Measurements from ENCODE around the gene PLBD1.

PLBD1 gene

DNA sequence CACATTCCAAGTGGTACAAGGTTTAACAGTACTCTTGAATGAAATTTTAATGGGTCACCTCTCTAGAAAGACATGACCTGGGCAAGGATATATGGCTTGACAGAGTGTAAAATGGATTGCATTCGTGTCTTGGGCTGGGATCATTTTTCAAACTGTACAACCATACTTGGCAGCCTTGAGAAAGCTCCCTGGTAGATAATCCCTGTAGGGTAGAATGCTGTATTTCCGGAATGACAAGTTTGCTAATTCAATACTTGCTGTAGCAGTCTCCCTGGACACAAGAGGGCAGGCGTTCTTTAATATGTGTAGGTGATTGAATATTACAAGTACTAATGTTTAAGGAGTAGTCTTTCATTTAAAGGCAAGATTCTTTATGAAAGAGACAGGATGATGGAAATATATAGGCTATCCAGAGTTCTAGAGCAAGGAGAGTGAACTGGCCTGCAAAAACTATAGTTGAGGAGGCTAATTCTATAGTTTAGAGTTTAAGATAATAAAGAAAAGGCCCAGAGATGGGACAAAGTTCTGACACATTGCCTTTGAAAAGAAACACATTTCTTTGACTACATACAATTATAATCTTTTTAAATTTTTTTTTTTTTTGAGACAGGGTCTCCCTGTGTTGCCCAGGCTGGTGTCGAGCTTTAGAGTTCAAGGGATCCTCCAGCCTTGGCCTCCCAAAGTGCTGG, 53.4 kb downstream of the PLBD1 start:
- in situ Hi-C loops (cut with HindIII; ENCODE audit: low sequenced_read_pairs), result no loop called here

DNA sequence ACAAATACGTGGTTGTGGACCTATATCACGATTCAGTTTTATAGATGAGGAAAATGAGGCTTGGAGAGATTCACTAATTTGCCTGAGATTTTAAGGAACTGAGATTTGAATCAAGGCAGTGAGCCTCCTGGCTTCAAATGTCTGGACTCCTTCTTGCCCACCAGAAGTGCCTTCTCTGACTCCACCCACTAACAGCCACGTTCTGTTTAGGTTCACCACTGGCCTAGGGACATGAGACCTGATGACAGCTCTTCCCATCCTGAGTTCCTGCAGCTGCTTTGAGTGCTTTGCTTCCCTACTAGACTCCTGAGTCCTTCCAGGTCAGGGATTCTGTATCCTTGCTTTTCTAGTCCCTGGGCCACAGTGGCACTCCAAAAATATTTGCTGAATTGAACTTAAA, 57.1 kb downstream of the PLBD1 start:
- in situ Hi-C loops (cut with HindIII; ENCODE audit: low sequenced_read_pairs), result no loop called here

- in situ Hi-C loops (cut with HindIII; ENCODE audit: low sequenced_read_pairs), result no loop called here
These were observed 61.8 kb downstream of the PLBD1 start for GRCh38 chr12:14505626-14506596.

GRCh38 chr12:14495326-14495725, 72.4 kb downstream of the PLBD1 start:
- in situ Hi-C loops (cut with HindIII; ENCODE audit: low sequenced_read_pairs), result no loop called here

- in situ Hi-C loops (cut with HindIII; ENCODE audit: low sequenced_read_pairs), result no loop called here
These were observed 84.8 kb downstream of the PLBD1 start for GRCh38 chr12:14482886-14483285.

DNA sequence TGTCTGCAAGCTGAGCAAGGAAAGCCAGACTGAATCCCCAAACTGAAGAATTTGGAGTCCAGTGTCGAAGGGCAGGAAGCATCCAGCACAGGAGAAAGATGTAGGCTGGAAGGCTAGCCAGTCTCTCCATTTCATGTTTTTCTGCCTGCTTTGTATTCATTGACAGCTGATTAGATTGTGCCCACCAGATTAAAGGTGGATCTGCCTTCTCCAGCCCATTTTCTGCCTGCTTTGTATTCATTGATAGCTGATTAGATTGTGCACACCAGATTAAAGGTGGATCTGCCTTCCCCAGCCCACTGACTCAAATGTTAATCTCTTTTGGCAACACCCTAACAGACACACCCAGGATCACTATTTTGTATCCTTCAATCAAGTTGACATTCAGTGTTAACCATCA, 85.3 kb downstream of the PLBD1 start:
- in situ Hi-C loops (cut with HindIII; ENCODE audit: low sequenced_read_pairs), result no loop called here

GRCh38 chr12:14481201-14481600, 86.5 kb downstream of the PLBD1 start:
- in situ Hi-C loops (cut with HindIII; ENCODE audit: low sequenced_read_pairs), result no loop called here

DNA sequence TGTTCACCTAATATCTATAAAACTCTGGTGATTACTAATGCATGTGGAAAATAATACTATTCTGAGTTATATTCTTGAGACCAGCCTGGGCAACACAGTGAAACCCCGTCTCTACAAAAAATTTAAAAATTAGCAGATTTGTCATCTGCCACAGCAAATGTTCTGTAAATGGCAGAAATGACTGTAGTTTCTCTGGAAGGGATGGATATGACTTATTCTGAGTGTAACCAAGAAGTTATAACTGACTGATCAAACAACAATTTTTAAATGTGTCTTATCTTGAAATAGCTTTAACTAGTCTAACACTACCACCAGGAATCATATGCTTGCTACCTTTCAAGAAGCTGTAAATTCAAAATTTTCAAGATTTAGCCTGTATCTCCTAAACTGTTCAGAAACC, 88.7 kb downstream of the PLBD1 start:
- in situ Hi-C loops (cut with HindIII; ENCODE audit: low sequenced_read_pairs), result no loop called here

GRCh38 chr12:14473707-14474287, 93.9 kb downstream of the PLBD1 start:
- in situ Hi-C loops (cut with HindIII; ENCODE audit: low sequenced_read_pairs), result no loop called here

DNA sequence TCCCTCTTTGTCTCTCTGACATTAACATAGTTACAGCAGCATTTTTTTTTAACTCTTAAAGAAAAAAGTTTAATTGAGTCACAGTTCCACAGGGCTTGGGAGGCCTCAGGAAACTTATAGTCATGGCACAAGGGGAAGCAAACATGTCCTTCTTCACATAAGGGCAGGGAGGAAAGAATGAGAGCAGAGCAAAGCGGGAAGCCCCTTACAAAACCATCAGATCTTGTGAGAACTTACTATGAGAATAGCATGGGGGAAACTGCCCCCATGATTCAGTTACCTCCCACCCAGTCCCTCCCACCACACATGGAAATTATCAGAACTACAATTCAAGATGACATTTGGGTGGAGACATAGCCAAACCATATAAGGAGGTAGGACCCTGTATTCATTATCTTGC, 96.2 kb downstream of the PLBD1 start:
- in situ Hi-C loops (cut with HindIII; ENCODE audit: low sequenced_read_pairs), result no loop called here

DNA sequence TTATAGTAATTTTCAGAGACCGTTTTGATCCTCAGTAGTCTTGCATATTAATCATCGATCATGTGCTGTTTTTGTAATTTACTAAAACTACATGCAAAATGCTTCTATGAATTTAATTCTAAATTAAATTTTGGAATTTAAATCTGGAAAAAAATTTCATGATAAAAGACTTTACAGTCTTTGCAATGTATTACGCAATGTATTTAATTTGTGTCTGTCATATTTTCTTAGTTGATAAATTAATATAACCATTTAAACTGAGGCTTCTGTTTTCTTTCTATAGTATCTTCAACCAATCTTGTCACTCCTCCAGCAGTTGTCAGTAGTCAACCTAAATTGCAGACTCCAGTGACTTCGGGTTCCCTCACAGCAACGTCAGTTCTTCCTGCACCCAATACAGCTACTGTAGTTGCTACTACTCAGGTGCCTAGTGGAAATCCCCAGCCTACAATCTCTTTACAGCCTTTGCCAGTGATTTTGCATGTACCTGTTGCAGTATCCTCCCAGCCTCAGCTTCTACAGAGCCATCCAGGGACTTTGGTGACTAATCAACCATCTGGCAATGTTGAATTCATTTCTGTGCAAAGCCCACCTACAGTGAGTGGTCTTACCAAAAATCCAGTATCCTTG, 107.4 kb downstream of the PLBD1 start:
- in situ Hi-C loops (cut with HindIII; ENCODE audit: low sequenced_read_pairs), result no loop called here

- in situ Hi-C loops (cut with HindIII; ENCODE audit: low sequenced_read_pairs), result no loop called here
These were observed 113.4 kb downstream of the PLBD1 start for GRCh38 chr12:14454098-14454907.
